Breast epithelium (tissue), 3 donors: ENCODE results near the gene IQSEC3.

Source experiments
- CTCF ChIP-seq, 3 donors: fragments of 450-650 bp; IDR thresholded peaks; one replicate each; pipeline ENCODE4 v1.5.1; 2016 to 2017; ENCODE audit warnings: antibody characterized with exemption in 3 of 3, mild to moderate bottlenecking in 3 of 3, moderate library complexity in 3 of 3
- POLR2A ChIP-seq: fragments of 450-650 bp; IDR thresholded peaks from one replicate; pipeline ENCODE4 v1.6.1; 2016; ENCODE audit warnings: antibody characterized with exemption, mild to moderate bottlenecking, moderate library complexity
- POLR2AphosphoS5 ChIP-seq, 3 donors: sonication (generic); formaldehyde crosslinking; IDR thresholded peaks; one replicate each; pipeline ENCODE4 v1.6.1; 2017; ENCODE audit warnings: antibody characterized with exemption in 3 of 3

DNA sequence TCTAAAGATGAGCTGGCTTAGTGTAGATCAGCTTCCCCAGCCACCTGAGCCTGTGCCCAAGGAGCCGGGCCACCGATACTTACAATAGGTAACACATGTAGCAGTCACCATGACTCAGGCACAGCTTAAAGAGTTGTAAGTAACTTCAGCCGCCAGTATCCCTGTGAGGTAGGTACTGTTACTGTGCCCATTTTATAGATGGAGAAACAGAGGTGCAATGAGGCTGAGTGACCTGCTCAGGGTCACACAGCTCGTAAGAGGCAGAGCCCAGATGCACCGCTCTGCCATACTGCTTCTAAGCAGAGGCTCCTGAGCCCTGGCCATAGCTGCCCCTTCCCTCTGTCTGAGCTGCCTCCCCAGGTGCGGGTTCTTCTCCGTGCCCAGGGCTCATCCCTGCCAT is 58.5 kb downstream of the IQSEC3 start:
- no peak for TF ChIP-seq CTCF (IDR thresholded peaks at IDR 0.05)
- no peak for TF ChIP-seq POLR2A
- no peak for TF ChIP-seq POLR2AphosphoS5 (IDR thresholded peaks at IDR 0.05)
